Spinal cord (tissue), 10 donors: ENCODE results near the gene ENG. TPM values are rescaled to one million over a fixed set of nuclear protein-coding genes. Genes with fewer than 3 reads are reported as not detected.
A peak's percentile ranks its signal among the peaks of the same experiment; 100 is the strongest.
"Not testable (repeated sequence)": the region's sequence is repeated elsewhere in the genome, so short reads cannot be mapped to it uniquely, and the experiment has no call there.

Experiments
- DNase-seq, 6 donors: peaks; one replicate each; pipeline versions ENCODE4 v3.0.0 to v3.0.0-alpha.2; 2013 to 2015; ENCODE audit warnings: low spot score in 6 of 6, low read depth in 4 of 6
- H3K27ac ChIP-seq: one replicate; pipeline ENCODE4 v1.5.1; 2013; ENCODE audit warnings: low read depth, low read length, control low read depth
- H3K27me3 ChIP-seq: one replicate; pipeline ENCODE4 v1.6.1; 2013; ENCODE audit warnings: low read length; ENCODE audit not compliant: control insufficient read depth, insufficient read depth
- H3K36me3 ChIP-seq: one replicate; pipeline ENCODE4 v1.6.1; 2013; ENCODE audit warnings: low read length; ENCODE audit not compliant: control insufficient read depth, insufficient read depth
- H3K4me1 ChIP-seq: one replicate; pipeline ENCODE4 v1.6.1; 2013; ENCODE audit warnings: low read length; ENCODE audit not compliant: control insufficient read depth, insufficient read depth
- H3K4me3 ChIP-seq: one replicate; pipeline ENCODE4 v1.5.1; 2013; ENCODE audit warnings: low read depth, low read length, control low read depth
- H3K9me3 ChIP-seq: one replicate; pipeline ENCODE4 v1.6.1; 2013; ENCODE audit warnings: low read length; ENCODE audit not compliant: control insufficient read depth, insufficient read depth
- WGBS: methylation state at CpG from one replicate; pipeline ENCODE4 v1.1.5; 2013; ENCODE audit warnings: missing lambda C conversion rate; ENCODE audit not compliant: insufficient coverage; 5-methylcytosine and 5-hydroxymethylcytosine counted together
- polyA plus RNA-seq, 2 donors: library from polyadenylated mRNA; unstranded; fragments of 120-200 nt; gene quantifications; one replicate each; pipeline ENCODE4 v1.2.1, GENCODE V29; 2013; ENCODE audit not compliant: insufficient read length in 2 of 2
- total RNA-seq, 2 donors: library from RNA; depleted of rRNA in 1 of 2; stranded (reverse); fragments of 120-200 nt in 1 of 2; fragments of >200 nt in 1 of 2; gene quantifications; one replicate each; pipeline versions ENCODE4 v1.2.3 to v1.2.4, GENCODE V29; 2013 to 2014
- donor health status: healthy.

Gene ENG
- total and polyA plus RNA-seq, 4 donors, result 6.3 to 46.9 (median 29.6) TPM

DNA sequence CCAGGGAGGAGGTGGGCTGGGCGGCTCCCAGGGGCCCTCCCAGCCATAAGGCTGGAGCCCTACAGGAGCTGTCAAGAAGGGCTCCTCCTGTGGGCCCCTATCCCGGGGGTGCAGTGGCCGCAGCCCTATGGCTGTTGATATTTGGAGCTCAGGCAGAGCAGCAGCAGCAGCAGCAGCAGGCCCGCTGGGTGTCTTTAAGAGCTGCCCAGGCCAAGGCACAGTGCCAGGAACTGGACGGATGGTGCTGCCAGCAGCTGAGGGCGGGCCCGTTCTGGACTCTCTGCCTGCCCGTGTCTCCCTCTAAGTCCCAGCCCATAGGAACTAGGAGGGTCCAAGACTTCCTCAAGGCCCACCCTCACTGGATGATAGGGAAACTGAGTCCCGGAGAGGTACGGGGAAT is 19.4 kb upstream of the ENG start:
- Histone ChIP-seq H3K4me1 (peaks cover 86% of the 10 kb centered on the region), H3K27me3 (no peaks in the 10 kb centered on the region), H3K36me3 (peaks cover 72% of the 10 kb centered on the region), H3K9me3 (no peaks in the 10 kb centered on the region), H3K27ac (peak overlapping the region; percentile 88), H3K4me3 (peak overlapping the region; percentile 24)
- 26% methylated on average over 8 of the region's 10 CpGs for WGBS
- peak in 3 of 6 donors; percentile 62 to 89 (median 80) for DNase-seq

- WGBS, result 17% methylated on average over 17 of the region's 19 CpGs
- peak in 4 of 6 donors; percentile 55 to 91 (median 74) for DNase-seq
- H3K4me1 ChIP-seq, result peaks cover 82% of the 10 kb centered on the region
- H3K36me3 ChIP-seq, result peaks cover 79% of the 10 kb centered on the region
- no peaks in the 10 kb centered on the region for H3K9me3 ChIP-seq
- H3K27me3 ChIP-seq, result no peaks in the 10 kb centered on the region
- H3K27ac ChIP-seq, result peak overlapping the region; percentile 88
- H3K4me3 ChIP-seq, result peak overlapping the region; percentile 24
Measured at GRCh38 chr9:127873223-127873691, 18.8 kb upstream of the ENG start.

DNA sequence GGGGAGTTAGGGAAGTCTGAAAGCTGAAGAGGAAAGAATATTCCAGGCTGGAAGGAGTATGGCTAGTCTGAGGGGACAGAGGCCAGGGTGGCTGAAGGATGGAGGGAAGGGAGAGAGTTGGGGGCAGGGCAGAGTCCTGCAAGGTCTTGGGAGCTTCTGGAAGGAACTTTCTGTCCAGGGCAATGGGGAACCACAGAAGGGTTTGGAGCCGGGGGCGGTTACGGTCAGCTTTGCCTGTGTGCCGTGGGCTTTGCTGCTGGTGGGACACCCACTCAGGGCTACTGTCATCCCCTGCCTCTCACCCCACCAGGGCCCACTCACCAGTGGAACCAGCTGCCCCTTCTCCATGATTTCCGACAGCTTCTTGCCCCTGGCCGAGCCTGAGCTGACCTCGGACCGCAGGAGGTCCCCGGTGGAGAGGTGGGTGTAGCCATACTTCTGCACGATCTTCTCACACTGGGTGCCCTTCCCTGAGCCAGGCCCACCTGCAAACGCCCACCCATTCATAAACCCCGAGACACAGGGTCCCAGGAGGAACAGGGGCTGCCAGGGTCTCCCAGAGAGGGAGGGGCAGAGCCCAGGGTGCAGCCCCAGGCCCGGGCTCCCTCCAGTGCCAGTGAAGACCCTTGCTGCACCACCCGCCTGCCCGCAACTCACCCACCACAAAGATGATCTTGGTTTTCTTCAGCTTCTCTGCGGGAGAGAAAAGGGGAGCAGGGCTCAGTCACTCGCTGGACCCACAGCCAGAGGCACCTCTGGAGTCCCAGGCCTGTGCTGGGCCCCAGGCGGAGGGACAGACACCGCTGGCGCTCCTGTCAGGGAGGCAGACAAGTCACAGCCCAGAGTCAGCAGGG is 18.1 kb upstream of the ENG start:
- Histone ChIP-seq H3K27ac (peak overlapping the region; percentile 88), H3K9me3 (no peaks in the 10 kb centered on the region), H3K4me1 (peaks cover 76% of the 10 kb centered on the region), H3K36me3 (peaks cover 85% of the 10 kb centered on the region), H3K4me3 (peak overlapping the region; percentile 24), H3K27me3 (no peaks in the 10 kb centered on the region)
- no peak for DNase-seq
- WGBS, result 79% methylated on average over 19 of the region's 20 CpGs

DNA sequence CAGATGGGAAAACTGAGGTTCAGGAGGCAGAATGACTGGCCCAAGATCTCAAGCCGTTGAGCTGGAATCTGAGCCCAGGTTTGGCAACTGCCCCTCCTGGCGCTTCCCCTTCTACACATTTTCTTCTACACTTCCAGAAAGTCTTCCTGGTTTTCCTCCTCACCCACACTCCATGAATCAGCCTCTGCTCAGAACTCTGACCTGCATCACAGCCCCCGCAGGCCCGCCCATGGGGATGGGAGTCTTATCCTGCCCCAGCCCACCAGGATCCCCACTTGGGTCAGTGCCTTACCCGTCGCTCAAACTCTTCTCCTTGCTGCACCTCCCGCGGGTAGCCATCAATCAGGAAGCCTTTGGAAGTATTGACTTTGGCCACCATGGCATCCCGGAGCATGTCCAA is 17.1 kb upstream of the ENG start:
- DNase-seq, result no peak
- Histone ChIP-seq H3K36me3 (peaks cover 96% of the 10 kb centered on the region), H3K27me3 (no peaks in the 10 kb centered on the region), H3K27ac (no peak overlapping the region), H3K4me3 (no peak overlapping the region), H3K9me3 (no peaks in the 10 kb centered on the region), H3K4me1 (peaks cover 73% of the 10 kb centered on the region)
- WGBS, result 74% methylated on average over 9 of the region's 9 CpGs

GRCh38 chr9:127870887-127871286 is 16.4 kb upstream of the ENG start:
- peaks cover 97% of the 10 kb centered on the region for H3K36me3 ChIP-seq
- H3K9me3 ChIP-seq, result no peaks in the 10 kb centered on the region
- DNase-seq, result no peak
- peaks cover 67% of the 10 kb centered on the region for H3K4me1 ChIP-seq
- H3K4me3 ChIP-seq, result no peak overlapping the region
- WGBS, result 93% methylated on average over 11 of the region's 12 CpGs
- no peaks in the 10 kb centered on the region for H3K27me3 ChIP-seq
- no peak overlapping the region for H3K27ac ChIP-seq

- not testable (repeated sequence) for H3K4me3 ChIP-seq, DNase-seq, H3K27ac ChIP-seq, H3K9me3 ChIP-seq, H3K27me3 ChIP-seq
- H3K4me1 ChIP-seq, result peaks cover 59% of the 10 kb centered on the region
- 64% methylated on average over 7 of the region's 9 CpGs for WGBS
- H3K36me3 ChIP-seq, result peaks cover 95% of the 10 kb centered on the region
Measured at GRCh38 chr9:127870153-127870491, 15.7 kb upstream of the ENG start.

- WGBS, result 63% methylated on average over 18 of the region's 18 CpGs
Measured at GRCh38 chr9:127869310-127870152, 15.1 kb upstream of the ENG start.

GRCh38 chr9:127868278-127868902 is 13.9 kb upstream of the ENG start:
- DNase-seq, result no peak
- Histone ChIP-seq H3K9me3 (no peaks in the 10 kb centered on the region), H3K27ac (no peak overlapping the region), H3K27me3 (no peaks in the 10 kb centered on the region), H3K4me1 (peaks cover 42% of the 10 kb centered on the region), H3K4me3 (no peak overlapping the region), H3K36me3 (peaks cover 81% of the 10 kb centered on the region)
- WGBS, result 89% methylated on average over 18 of the region's 18 CpGs

More at GRCh38 chr9:127869310-127870152, 15.1 kb upstream of the ENG start:
- no peaks in the 10 kb centered on the region for H3K27me3 ChIP-seq
- DNase-seq, result peak in 5 of 6 donors; percentile 22 to 87 (median 58)
- no peaks in the 10 kb centered on the region for H3K9me3 ChIP-seq
- H3K4me1 ChIP-seq, result peaks cover 53% of the 10 kb centered on the region
- H3K4me3 ChIP-seq, result no peak overlapping the region
- peaks cover 93% of the 10 kb centered on the region for H3K36me3 ChIP-seq
- no peak overlapping the region for H3K27ac ChIP-seq
